K562 (cell line): ENCODE data around the gene PPIL6. TPM values are rescaled to one million over a fixed set of nuclear protein-coding genes. Genes with fewer than 3 reads are reported as not detected.

Experiments used
- CREM ChIP-seq: IDR thresholded peaks from 2 replicates; pipeline ENCODE4 v1.6.1; 2014; ENCODE audit warnings: antibody characterized with exemption, low read depth
- ELF1 ChIP-seq: fragments of 200-800 bp; sonication (Bioruptor generic); IDR thresholded peaks from 2 replicates; pipeline ENCODE4 v1.6.1; 2016; ENCODE audit warnings: missing genetic modification characterization, missing compliant biosample characterization
- HNRNPL ChIP-seq: fragments of 200-400 bp; formaldehyde crosslinking; IDR thresholded peaks from 2 replicates; pipeline ENCODE4 v1.6.1; 2017; ENCODE audit warnings: low read depth, mild to moderate bottlenecking, low read length
- IRF1 ChIP-seq: sonication (generic); formaldehyde crosslinking; IDR thresholded peaks from 2 replicates; pipeline ENCODE4 v1.8.0; 2022; ENCODE audit warnings: missing genetic modification reagents, mild to moderate bottlenecking, borderline replicate concordance
- KLF13 ChIP-seq: fragments of 450-650 bp; IDR thresholded peaks from 2 replicates; pipeline ENCODE4 v1.6.1; 2016; ENCODE audit warnings: missing genetic modification characterization, low read depth, mild to moderate bottlenecking, missing compliant biosample characterization, moderate library complexity, borderline replicate concordance
- MAFG ChIP-seq: fragments of 450-650 bp; conservative IDR thresholded peaks from 2 replicates; pipeline ENCODE4 v1.6.1; 2016; ENCODE audit warnings: missing genetic modification characterization, missing compliant biosample characterization
- MEF2A ChIP-seq: IDR thresholded peaks from 2 replicates; pipeline ENCODE4 v1.6.1; 2011; ENCODE audit warnings: low read depth, mild to moderate bottlenecking, low read length, moderate library complexity; ENCODE audit not compliant: control insufficient read depth
- NR3C1 ChIP-seq: sonication (generic); formaldehyde crosslinking; IDR thresholded peaks from 2 replicates; pipeline ENCODE4 v1.8.1; 2022; ENCODE audit warnings: missing genetic modification reagents
- NRF1 ChIP-seq, 2 experiments: fragments of 450-650 bp; IDR thresholded peaks in 1 of 2; conservative IDR thresholded peaks in 1 of 2; 2 replicates each; pipeline ENCODE4 v1.6.1; 2014; ENCODE audit warnings: mild to moderate bottlenecking in 2 of 2
- POLR2A ChIP-seq: fragments of 450-650 bp; conservative IDR thresholded peaks from 2 replicates; pipeline ENCODE4 v1.6.1; 2016
- SIN3B ChIP-seq: fragments of 450-650 bp; IDR thresholded peaks from 2 replicates; pipeline ENCODE4 v1.6.1; 2017; ENCODE audit warnings: low read depth, mild to moderate bottlenecking, moderate library complexity
- SP1 ChIP-seq: sonication (generic); formaldehyde crosslinking; IDR thresholded peaks from 2 replicates; pipeline ENCODE4 v1.8.1; 2022; ENCODE audit warnings: mild to moderate bottlenecking, missing genetic modification reagents
- TAF9B ChIP-seq: fragments of 450-650 bp; IDR thresholded peaks from 2 replicates; pipeline ENCODE4 v1.6.1; 2018; ENCODE audit warnings: mild to moderate bottlenecking; ENCODE audit not compliant: partially characterized antibody
- TCFL5 ChIP-seq: fragments of 250-450 bp; sonication (Bioruptor Pico); conservative IDR thresholded peaks from 2 replicates; pipeline ENCODE4 v1.6.1; 2021; ENCODE audit warnings: mild to moderate bottlenecking, moderate library complexity, matching md5 sums
- XRCC3 ChIP-seq: fragments of 450-650 bp; IDR thresholded peaks from 2 replicates; pipeline ENCODE4 v1.6.1; 2017; ENCODE audit warnings: mild to moderate bottlenecking, moderate library complexity
- XRCC5 ChIP-seq: fragments of 200-400 bp; formaldehyde crosslinking; IDR thresholded peaks from 2 replicates; pipeline ENCODE4 v1.6.1; 2017; ENCODE audit warnings: low read depth, mild to moderate bottlenecking, low read length
- YY1 ChIP-seq, 3 experiments: IDR thresholded peaks; 2 replicates each; pipeline ENCODE4 v1.6.1; 2011; ENCODE audit warnings: low read length in 2 of 3, mild to moderate bottlenecking in 2 of 3, moderate library complexity in 2 of 3, borderline replicate concordance in 1 of 3, control low read depth in 1 of 3, low read depth in 1 of 3; ENCODE audit not compliant: insufficient read depth in 3 of 3, insufficient replicate concordance in 2 of 3, control insufficient read depth in 1 of 3, insufficient read length in 1 of 3; ENCODE audit errors: extremely low read depth in 1 of 3
- ZBTB11 ChIP-seq, 3 experiments: fragments of 200-800 bp in 1 of 3; fragments of 250-450 bp in 1 of 3; fragments of 450-650 bp in 1 of 3; sonication (Bioruptor Pico) in 1 of 3; sonication (Bioruptor generic) in 1 of 3; formaldehyde crosslinking in 1 of 3; IDR thresholded peaks; 2 replicates each; pipeline versions ENCODE4 v1.6.1 to v1.8.0; 2016 to 2022; ENCODE audit warnings: mild to moderate bottlenecking in 2 of 3, missing genetic modification characterization in 2 of 3, missing compliant biosample characterization in 1 of 3, moderate library complexity in 1 of 3
- ZNF140 ChIP-seq: fragments of 250-450 bp; sonication (Bioruptor Pico); IDR thresholded peaks from 2 replicates; pipeline ENCODE4 v1.8.0; 2021; ENCODE audit warnings: moderate library complexity, mild to moderate bottlenecking, inconsistent platforms
- ZNF274 ChIP-seq: IDR thresholded peaks from 2 replicates; pipeline ENCODE4 v1.6.1; 2011; ENCODE audit warnings: low read depth, mild to moderate bottlenecking, low read length, moderate library complexity, borderline replicate concordance
- ZNF3 ChIP-seq: fragments of 250-450 bp; sonication (Bioruptor Pico); IDR thresholded peaks from 2 replicates; pipeline ENCODE4 v1.5.0; 2021; ENCODE audit warnings: mild to moderate bottlenecking, moderate library complexity
- ZNF408 ChIP-seq: fragments of 250-450 bp; sonication (Bioruptor Pico); IDR thresholded peaks from 2 replicates; pipeline ENCODE4 v1.4.0; 2020; ENCODE audit warnings: low read depth, mild to moderate bottlenecking, moderate library complexity
- ZNF449 ChIP-seq: fragments of 250-450 bp; sonication (Bioruptor Pico); IDR thresholded peaks from 2 replicates; pipeline ENCODE4 v1.8.0; 2022; ENCODE audit warnings: moderate library complexity, mild to moderate bottlenecking, inconsistent platforms
- polyA plus RNA-seq, 8 experiments: library from polyadenylated mRNA; depleted of rRNA in 4 of 8; stranded (reverse) in 5 of 8; unstranded in 3 of 8; fragments of >200 nt; fragmentation: Nextera tagmentation in 2 of 8; fragmentation: Illumina TruSeq in 1 of 8; extraction: Ambion mirVana in 2 of 8; extraction: Trizol in 1 of 8; gene quantifications; 2 replicates each; pipeline versions ENCODE4 v1.2.1 to v1.2.3, GENCODE V29; 2011 to 2014; ENCODE audit warnings: inconsistent platforms in 1 of 8, missing spikeins in 1 of 8
- total RNA-seq, 7 experiments: library from RNA; depleted of rRNA in 6 of 7; stranded (reverse); fragments of >200 nt in 6 of 7; fragmentation: Illumina TruSeq in 2 of 7; extraction: Trizol in 2 of 7; gene quantifications; 2 replicates each; pipeline versions ENCODE4 v1.2.1 to v1.2.3, GENCODE V29; 2011 to 2021; ENCODE audit warnings: low replicate concordance in 1 of 7

PPIL6 gene
- total and polyA plus RNA-seq, 9 of the 15 experiments (the other 6 are each of a cell fraction or from before 2014, with no cell fraction given) = 0.03 to 0.98 (median 0.41) TPM; not detected in 1

- 0 out of 6 replicates have a peak, but pooled peaks of 1 of the 3 experiments have one; percentile 33 for TF ChIP-seq ZBTB11 (CRISPR knock-in tag; IDR thresholded peaks at IDR 0.05)
- TF ChIP-seq NR3C1 (CRISPR knock-in tag) = no peak
- no peak for TF ChIP-seq YY1 (IDR thresholded peaks at IDR 0.05; ENCODE audit: borderline replicate concordance in 1 of 3, control insufficient read depth in 1 of 3, extremely low read depth in 1 of 3, insufficient read depth in 3 of 3, insufficient read length in 1 of 3, insufficient replicate concordance in 2 of 3, low read depth in 1 of 3, low read length in 2 of 3)
- TF ChIP-seq ZNF449 = no peak
- peak; percentile 57 to 65 for TF ChIP-seq NRF1 (conservative IDR thresholded peaks at IDR 0.05 in 1 of 2, IDR thresholded peaks at IDR 0.05 in 1 of 2)
- TF ChIP-seq XRCC3 = no peak
- TF ChIP-seq ELF1 (tag) = peak; percentile 69
- TF ChIP-seq ZNF408 (CRISPR knock-in tag) = no peak
- TF ChIP-seq TCFL5 (CRISPR knock-in tag) = no peak
- TF ChIP-seq HNRNPL = peak; percentile 54; the same call in 1 of the 2 replicates
- TF ChIP-seq MAFG (tag) = no peak
- TF ChIP-seq XRCC5 = no peak
- no peak for TF ChIP-seq ZNF140 (CRISPR knock-in tag)
- TF ChIP-seq POLR2A = peak; percentile 55; the same call in 1 of the 2 replicates
- TF ChIP-seq SP1 (CRISPR knock-in tag) = peak; percentile 85
- no peak for TF ChIP-seq MEF2A
- no peak for TF ChIP-seq TAF9B
- no peak for TF ChIP-seq SIN3B
- TF ChIP-seq KLF13 (tag) = peak; percentile 58; the same call in 1 of the 2 replicates
- no peak for TF ChIP-seq IRF1 (CRISPR knock-in tag)
- TF ChIP-seq ZNF274 = no peak
- TF ChIP-seq CREM = no peak; the same call in 1 of the 2 replicates
- no peak for TF ChIP-seq ZNF3 (CRISPR knock-in tag)
Observed at GRCh38 chr6:109455437-109456110, 15.1 kb upstream of the PPIL6 start, which contains the start of gene MICAL1 (continued).
